Measurements from ENCODE around the gene SCN11A.

The SCN11A gene

GRCh38 chr3:39051649-39052561 is at the start of gene SCN11A, which contains the start of gene WDR48:
TSS of gene SCN11A (minus strand) at chr3:39051944. CDS start at chr3:38950362, 101,582 bp downstream.
TSS of gene WDR48 (plus strand) at chr3:39052016. CDS start at chr3:39052026, 10 bp downstream.
- in situ Hi-C loops (cut with HindIII; ENCODE audit: low sequenced_read_pairs), result no loop called here

- in situ Hi-C loops (cut with HindIII; ENCODE audit: low sequenced_read_pairs), result no loop called here
Measured at GRCh38 chr3:39101022-39101689, 49.4 kb upstream of the SCN11A start.

- in situ Hi-C loops (cut with HindIII; ENCODE audit: low sequenced_read_pairs), result no loop called here
Measured at GRCh38 chr3:39100500-39100886, 48.7 kb upstream of the SCN11A start.

- in situ Hi-C loops (cut with HindIII; ENCODE audit: low sequenced_read_pairs), result no loop called here
Measured at GRCh38 chr3:39099738-39100499, 48.2 kb upstream of the SCN11A start.

GRCh38 chr3:39099242-39099641 is 47.5 kb upstream of the SCN11A start:
- in situ Hi-C loops (cut with HindIII; ENCODE audit: low sequenced_read_pairs), result no loop called here

GRCh38 chr3:39098473-39099000 is 46.8 kb upstream of the SCN11A start:
- in situ Hi-C loops (cut with HindIII; ENCODE audit: low sequenced_read_pairs), result no loop called here

- in situ Hi-C loops (cut with HindIII; ENCODE audit: low sequenced_read_pairs), result no loop called here
Measured at GRCh38 chr3:39097716-39098472, 46.1 kb upstream of the SCN11A start.

- in situ Hi-C loops (cut with HindIII; ENCODE audit: low sequenced_read_pairs), result no loop called here
Measured at GRCh38 chr3:39096775-39097174, 45.0 kb upstream of the SCN11A start.

- in situ Hi-C loops (cut with HindIII; ENCODE audit: low sequenced_read_pairs), result no loop called here
Measured at GRCh38 chr3:39095778-39096177, 44.0 kb upstream of the SCN11A start.

GRCh38 chr3:39094851-39095677 is 43.3 kb upstream of the SCN11A start:
- in situ Hi-C loops (cut with HindIII; ENCODE audit: low sequenced_read_pairs), result no loop called here

GRCh38 chr3:39090922-39091321 is 39.2 kb upstream of the SCN11A start:
- in situ Hi-C loops (cut with HindIII; ENCODE audit: low sequenced_read_pairs), result no loop called here

- in situ Hi-C loops (cut with HindIII; ENCODE audit: low sequenced_read_pairs), result no loop called here
Measured at GRCh38 chr3:39088889-39089288, 37.1 kb upstream of the SCN11A start.

GRCh38 chr3:39088456-39088855 is 36.7 kb upstream of the SCN11A start:
- in situ Hi-C loops (cut with HindIII; ENCODE audit: low sequenced_read_pairs), result no loop called here

GRCh38 chr3:39086144-39086543 is 34.4 kb upstream of the SCN11A start:
- in situ Hi-C loops (cut with HindIII; ENCODE audit: low sequenced_read_pairs), result no loop called here

- in situ Hi-C loops (cut with HindIII; ENCODE audit: low sequenced_read_pairs), result loop anchor here (5.0 kb wide), 1 partner anchor 110 kb away; the partner anchor contains the start of gene XIRP1
Measured at GRCh38 chr3:39082666-39083313, 31.0 kb upstream of the SCN11A start.

GRCh38 chr3:39080026-39080425 is 28.3 kb upstream of the SCN11A start:
- in situ Hi-C loops (cut with HindIII; ENCODE audit: low sequenced_read_pairs), result loop anchor here (5.0 kb wide), 1 partner anchor 112 kb away; the partner anchor contains the start of gene XIRP1

GRCh38 chr3:39079530-39079929 is 27.8 kb upstream of the SCN11A start:
- in situ Hi-C loops (cut with HindIII; ENCODE audit: low sequenced_read_pairs), result no loop called here

GRCh38 chr3:39075910-39076309 is 24.2 kb upstream of the SCN11A start:
- in situ Hi-C loops (cut with HindIII; ENCODE audit: low sequenced_read_pairs), result no loop called here

GRCh38 chr3:39068556-39068955 is 16.8 kb upstream of the SCN11A start:
- in situ Hi-C loops (cut with HindIII; ENCODE audit: low sequenced_read_pairs), result loop anchor here (5.0 kb wide), 1 partner anchor 49 kb away; no protein-coding TSS in a partner anchor

All from endothelial cell of hepatic sinusoid (primary cell).